Measurements from ENCODE around the gene POLE. TPM values are rescaled to one million over a fixed set of nuclear protein-coding genes. Genes with fewer than 3 reads are reported as not detected.
"Not testable (repeated sequence)": the region's sequence is repeated elsewhere in the genome, so short reads cannot be mapped to it uniquely, and the experiment has no call there.

POLE gene
- total RNA-seq, 4 donors from 2014 or later = 7.2 to 63.8 (median 23.3) TPM

DNA sequence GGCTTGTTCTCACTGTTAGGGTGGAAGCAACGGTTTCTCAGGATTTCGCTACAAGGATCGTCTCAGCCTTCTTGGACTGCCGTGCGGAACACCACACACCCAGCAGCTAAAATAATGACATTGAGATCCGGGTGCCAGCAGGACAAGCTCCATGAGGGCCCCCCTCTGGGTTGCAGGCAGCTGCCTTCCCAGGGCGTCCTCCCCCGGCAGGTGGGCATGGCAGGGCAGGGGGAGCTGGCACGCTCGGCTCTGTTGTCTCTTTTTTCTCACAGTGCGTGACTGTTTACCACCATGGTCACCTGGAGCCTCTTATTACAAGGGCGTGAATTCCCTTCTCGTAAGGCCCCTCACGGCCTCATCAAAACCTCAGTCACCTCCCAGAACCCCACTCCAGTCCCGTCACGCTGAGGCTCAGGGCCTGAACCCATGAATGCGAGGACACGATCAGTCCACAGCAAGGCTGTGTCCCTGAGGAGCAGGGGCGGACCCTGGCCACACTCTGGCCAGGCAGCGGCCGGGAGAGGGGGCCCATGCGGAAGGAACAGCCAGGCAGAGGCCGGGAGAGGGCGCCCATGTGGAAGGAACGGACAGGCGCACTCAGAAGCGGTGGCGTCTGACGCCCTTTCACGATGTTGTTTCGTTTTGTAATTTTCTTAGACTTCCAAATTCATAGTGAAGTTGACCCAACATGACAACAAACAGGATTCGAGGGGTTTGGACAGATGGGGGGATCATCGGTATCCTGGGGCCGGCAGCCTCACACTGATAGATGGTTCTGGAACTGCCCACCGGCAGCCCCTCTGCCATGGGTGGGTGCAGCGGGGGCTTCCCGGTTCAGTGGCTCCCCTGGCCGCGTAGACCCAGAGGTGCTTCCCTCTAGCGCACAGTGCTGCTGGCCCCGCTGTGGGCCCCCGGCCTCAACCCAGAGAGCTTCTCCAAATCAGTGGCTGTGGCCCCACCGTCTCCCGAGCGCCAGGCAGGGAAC is 86.8 kb downstream of the POLE start:
- ATAC-seq = peak; percentile 75
- peaks cover 0 to 39% (median 9%) of the 10 kb centered on the region in 3 donors for H3K4me1 ChIP-seq
- H3K4me3 ChIP-seq = peak overlapping the region; percentile 25 to 51
- peak overlapping the region in 3 of 4 donors; percentile 38 to 62 (median 49) for H3K27ac ChIP-seq
- TF ChIP-seq EP300 (IDR thresholded peaks at IDR 0.05) (no peak), POLR2A (IDR thresholded peaks at IDR 0.05) (no peak), POLR2AphosphoS5 (IDR thresholded peaks at IDR 0.05) (no peak)
- TF ChIP-seq, protein P1, sequence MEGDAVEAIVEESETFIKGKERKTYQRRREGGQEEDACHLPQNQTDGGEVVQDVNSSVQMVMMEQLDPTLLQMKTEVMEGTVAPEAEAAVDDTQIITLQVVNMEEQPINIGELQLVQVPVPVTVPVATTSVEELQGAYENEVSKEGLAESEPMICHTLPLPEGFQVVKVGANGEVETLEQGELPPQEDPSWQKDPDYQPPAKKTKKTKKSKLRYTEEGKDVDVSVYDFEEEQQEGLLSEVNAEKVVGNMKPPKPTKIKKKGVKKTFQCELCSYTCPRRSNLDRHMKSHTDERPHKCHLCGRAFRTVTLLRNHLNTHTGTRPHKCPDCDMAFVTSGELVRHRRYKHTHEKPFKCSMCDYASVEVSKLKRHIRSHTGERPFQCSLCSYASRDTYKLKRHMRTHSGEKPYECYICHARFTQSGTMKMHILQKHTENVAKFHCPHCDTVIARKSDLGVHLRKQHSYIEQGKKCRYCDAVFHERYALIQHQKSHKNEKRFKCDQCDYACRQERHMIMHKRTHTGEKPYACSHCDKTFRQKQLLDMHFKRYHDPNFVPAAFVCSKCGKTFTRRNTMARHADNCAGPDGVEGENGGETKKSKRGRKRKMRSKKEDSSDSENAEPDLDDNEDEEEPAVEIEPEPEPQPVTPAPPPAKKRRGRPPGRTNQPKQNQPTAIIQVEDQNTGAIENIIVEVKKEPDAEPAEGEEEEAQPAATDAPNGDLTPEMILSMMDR (IDR thresholded peaks at IDR 0.05) = peak in 3 of 4 experiments; percentile 57 to 84 (median 70)
- H3K9me3 ChIP-seq = no peaks in the 10 kb centered on the region
- H3K27me3 ChIP-seq = peaks cover 54% of the 10 kb centered on the region
- H3K36me3 ChIP-seq = no peaks in the 10 kb centered on the region
- WGBS, 2 donors (ENCODE audit: low coverage in 1 of 2) = 47 to 48% methylated on average over 3 to 7 of the region's 45 CpGs

DNA sequence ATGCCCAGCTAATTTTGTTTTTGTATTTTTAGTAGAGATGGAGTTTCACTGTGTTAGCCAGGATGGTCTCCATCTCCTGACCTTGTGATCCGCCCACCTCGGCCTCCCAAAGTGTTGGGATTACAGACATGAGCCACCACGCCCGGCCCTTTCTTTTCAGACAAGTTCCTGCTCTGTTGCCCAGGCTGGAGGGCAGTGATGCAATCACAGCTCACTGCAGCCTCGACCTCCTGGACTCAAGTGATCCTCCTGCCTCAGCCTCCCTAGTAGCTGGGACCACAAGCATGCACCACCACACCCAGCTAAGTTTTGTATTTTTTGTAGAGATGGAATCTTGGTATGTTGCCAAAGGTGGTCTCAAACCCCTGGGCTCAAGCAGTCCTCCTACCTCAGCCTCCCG is 87.6 kb downstream of the POLE start:
- peaks cover 0 to 37% (median 9%) of the 10 kb centered on the region in 3 donors for H3K4me1 ChIP-seq
- peak overlapping the region in 1 of 4 donors; percentile 49 for H3K27ac ChIP-seq
- H3K36me3 ChIP-seq, ATAC-seq, H3K4me3 ChIP-seq, H3K9me3 ChIP-seq: not testable (repeated sequence)
- WGBS, 2 donors (ENCODE audit: low coverage in 1 of 2) = 73% methylated on average over 6 of the region's 6 CpGs; no CpG with 5 or more reads in 1 of the 2 donors
- H3K27me3 ChIP-seq = peaks cover 49% of the 10 kb centered on the region

DNA sequence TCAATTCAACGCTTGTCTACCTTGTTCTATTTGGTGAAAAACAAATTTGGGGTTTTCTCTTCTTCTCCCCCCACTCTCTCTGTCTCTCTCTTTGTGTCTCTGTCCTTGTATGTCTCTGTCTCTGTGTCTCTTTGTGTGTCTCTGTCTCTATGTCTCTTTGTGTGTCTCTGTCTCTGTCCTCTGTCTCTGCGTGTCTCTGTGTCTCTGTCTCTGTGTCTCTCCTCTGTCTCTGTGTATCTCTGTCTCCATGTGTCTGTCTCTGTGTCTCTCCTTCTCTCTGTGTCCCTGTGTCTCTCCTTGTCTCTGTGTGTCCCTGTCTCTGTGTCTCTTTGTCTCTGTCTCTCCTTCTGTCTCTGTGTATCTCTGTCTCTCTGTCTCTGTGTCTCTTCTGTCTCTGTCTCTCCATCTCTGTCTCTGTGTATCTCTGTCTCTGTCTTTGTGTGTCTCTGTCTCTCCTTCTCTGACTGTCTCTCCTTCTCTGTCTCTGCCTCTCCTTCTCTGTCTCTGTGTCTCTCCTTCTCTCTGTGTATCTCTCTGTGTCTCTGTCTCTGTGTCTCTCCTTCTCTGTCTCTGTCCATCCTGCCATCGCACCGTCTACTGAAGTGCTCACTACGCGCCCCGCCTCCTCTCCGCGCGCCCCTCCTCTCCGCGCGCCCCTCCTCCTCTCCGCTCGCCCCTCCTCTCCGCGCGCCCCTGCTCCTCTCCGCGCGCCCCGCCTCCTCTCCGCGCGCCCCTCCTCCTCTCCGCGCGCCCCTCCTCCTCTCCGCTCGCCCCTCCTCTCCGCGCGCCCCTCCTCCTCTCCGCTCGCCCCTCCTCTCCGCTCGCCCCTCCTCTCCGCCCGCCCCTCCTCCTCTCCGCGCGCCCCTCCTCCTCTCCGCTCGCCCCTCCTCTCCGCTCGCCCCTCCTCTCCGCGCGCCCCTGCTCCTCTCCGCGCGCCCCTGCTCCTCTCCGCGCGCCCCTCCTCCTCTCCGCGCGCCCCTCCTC is 89.5 kb downstream of the POLE start:
- no peaks in the 10 kb centered on the region for H3K9me3 ChIP-seq
- TF ChIP-seq EP300 (IDR thresholded peaks at IDR 0.05) = no peak
- TF ChIP-seq, protein P1 (IDR thresholded peaks at IDR 0.05) = no peak
- TF ChIP-seq POLR2A (IDR thresholded peaks at IDR 0.05) = no peak
- TF ChIP-seq POLR2AphosphoS5 (IDR thresholded peaks at IDR 0.05) = no peak
- WGBS, 2 donors (ENCODE audit: low coverage in 1 of 2) = 4 to 23% methylated on average over 3 to 30 of the region's 58 CpGs
- peak overlapping the region; percentile 30 to 44 for H3K4me3 ChIP-seq
- peak overlapping the region in 1 of 4 donors; percentile 63 for H3K27ac ChIP-seq
- H3K4me1 ChIP-seq = peaks cover 0 to 34% (median 7%) of the 10 kb centered on the region in 3 donors
- peaks cover 38% of the 10 kb centered on the region for H3K27me3 ChIP-seq
- ATAC-seq = no peak
- no peaks in the 10 kb centered on the region for H3K36me3 ChIP-seq

DNA sequence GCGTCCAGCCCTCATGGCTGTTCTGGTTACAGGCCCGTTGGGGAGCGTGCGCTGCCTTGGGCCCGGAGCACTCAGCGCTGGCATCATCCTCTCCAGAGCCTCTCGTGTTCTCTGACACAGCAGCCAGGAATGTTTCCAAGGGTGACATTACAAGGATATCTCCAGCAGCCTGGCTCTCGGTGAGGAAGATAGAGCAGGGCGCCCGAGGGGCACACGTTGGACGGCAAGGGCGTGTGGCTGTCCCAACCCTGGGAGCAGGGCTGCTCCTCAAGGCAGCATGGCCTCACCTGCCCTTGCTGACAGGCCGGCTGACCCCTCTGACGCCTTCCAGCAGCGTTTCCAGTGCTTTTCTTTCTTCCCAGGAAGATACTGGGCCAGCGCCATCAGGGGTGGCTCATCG is 91.1 kb downstream of the POLE start:
- peaks cover 0 to 30% (median 5%) of the 10 kb centered on the region in 3 donors for H3K4me1 ChIP-seq
- H3K27me3 ChIP-seq = peaks cover 28% of the 10 kb centered on the region
- no peak overlapping the region for H3K27ac ChIP-seq
- H3K9me3 ChIP-seq = no peaks in the 10 kb centered on the region
- ATAC-seq = no peak
- TF ChIP-seq POLR2A (IDR thresholded peaks at IDR 0.05) (no peak), POLR2AphosphoS5 (IDR thresholded peaks at IDR 0.05) (no peak), EP300 (IDR thresholded peaks at IDR 0.05) (no peak)
- TF ChIP-seq, protein P1 (IDR thresholded peaks at IDR 0.05) = no peak
- 77 to 80% methylated on average over 1 to 5 of the region's 18 CpGs for WGBS, 2 donors (ENCODE audit: low coverage in 1 of 2)
- H3K36me3 ChIP-seq = no peaks in the 10 kb centered on the region
- no peak overlapping the region for H3K4me3 ChIP-seq

DNA sequence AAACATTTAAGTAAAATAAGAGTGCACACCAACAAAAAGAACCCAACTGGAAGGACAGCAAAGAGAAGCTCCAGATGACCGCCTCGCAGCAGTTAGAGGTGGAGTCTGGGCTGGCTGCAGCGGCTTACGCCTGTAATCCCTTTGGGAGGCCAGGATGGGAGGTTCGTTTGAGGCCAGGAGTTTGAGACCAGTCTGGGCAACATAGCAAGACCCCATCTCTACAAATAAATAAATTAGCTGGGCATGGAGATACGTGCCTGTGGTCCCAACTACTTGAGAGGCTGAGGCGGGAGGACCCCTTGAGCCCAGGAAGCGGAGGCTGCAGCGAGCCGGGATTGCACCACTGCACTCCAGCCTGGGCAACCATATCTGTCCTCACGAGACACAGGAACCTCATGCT is 92.0 kb downstream of the POLE start:
- H3K27ac ChIP-seq = no peak overlapping the region
- WGBS, 2 donors (ENCODE audit: low coverage in 1 of 2) = 60 to 68% methylated on average over 4 to 8 of the region's 11 CpGs
- no peak overlapping the region for H3K4me3 ChIP-seq
- TF ChIP-seq, protein P1 (IDR thresholded peaks at IDR 0.05) = no peak
- no peak for TF ChIP-seq EP300 (IDR thresholded peaks at IDR 0.05)
- TF ChIP-seq POLR2AphosphoS5 (IDR thresholded peaks at IDR 0.05) = no peak
- no peak for TF ChIP-seq POLR2A (IDR thresholded peaks at IDR 0.05)
- no peaks in the 10 kb centered on the region for H3K36me3 ChIP-seq
- no peak for ATAC-seq
- peaks cover 0 to 22% (median 0%) of the 10 kb centered on the region in 3 donors for H3K4me1 ChIP-seq
- H3K9me3 ChIP-seq = no peaks in the 10 kb centered on the region
- peaks cover 23% of the 10 kb centered on the region for H3K27me3 ChIP-seq

Measured in gastroesophageal sphincter (tissue), 4 donors.